ENCODE results near the gene TMEM205.

Gene TMEM205

DNA sequence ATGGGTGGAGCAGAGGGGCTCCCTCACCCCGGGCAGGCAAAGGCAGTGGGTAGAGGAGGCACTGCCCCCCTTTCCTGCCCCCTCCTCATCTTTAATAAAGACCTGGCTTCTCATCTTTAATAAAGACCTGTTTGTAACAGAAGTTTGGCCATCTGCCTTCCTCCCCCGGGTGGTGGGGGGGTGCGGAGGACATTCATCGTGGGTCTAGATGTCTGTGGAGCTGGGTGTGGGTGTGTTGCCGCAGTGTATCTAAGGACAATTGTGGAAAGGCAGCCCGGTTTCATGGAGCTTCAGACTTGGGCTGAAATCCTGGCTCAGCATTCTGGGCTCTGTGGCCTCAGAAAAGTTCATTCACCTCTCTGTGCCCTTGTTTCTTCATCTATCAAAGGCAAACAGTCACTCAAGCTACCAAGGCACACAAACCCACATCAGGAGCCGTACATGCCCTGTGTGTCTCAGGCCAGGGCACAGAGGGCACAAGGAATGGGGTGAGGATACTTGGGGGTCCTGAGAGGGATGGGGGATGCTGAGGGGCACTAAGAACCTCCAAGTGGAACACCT is 19.6 kb upstream of the TMEM205 start:
- TF ChIP-seq, protein P1, sequence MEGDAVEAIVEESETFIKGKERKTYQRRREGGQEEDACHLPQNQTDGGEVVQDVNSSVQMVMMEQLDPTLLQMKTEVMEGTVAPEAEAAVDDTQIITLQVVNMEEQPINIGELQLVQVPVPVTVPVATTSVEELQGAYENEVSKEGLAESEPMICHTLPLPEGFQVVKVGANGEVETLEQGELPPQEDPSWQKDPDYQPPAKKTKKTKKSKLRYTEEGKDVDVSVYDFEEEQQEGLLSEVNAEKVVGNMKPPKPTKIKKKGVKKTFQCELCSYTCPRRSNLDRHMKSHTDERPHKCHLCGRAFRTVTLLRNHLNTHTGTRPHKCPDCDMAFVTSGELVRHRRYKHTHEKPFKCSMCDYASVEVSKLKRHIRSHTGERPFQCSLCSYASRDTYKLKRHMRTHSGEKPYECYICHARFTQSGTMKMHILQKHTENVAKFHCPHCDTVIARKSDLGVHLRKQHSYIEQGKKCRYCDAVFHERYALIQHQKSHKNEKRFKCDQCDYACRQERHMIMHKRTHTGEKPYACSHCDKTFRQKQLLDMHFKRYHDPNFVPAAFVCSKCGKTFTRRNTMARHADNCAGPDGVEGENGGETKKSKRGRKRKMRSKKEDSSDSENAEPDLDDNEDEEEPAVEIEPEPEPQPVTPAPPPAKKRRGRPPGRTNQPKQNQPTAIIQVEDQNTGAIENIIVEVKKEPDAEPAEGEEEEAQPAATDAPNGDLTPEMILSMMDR (IDR thresholded peaks at IDR 0.05; ENCODE audit: extremely low read depth, missing control alignments): no peak
- peak; percentile 6 for DNase-seq (ENCODE audit: low spot score)

DNA sequence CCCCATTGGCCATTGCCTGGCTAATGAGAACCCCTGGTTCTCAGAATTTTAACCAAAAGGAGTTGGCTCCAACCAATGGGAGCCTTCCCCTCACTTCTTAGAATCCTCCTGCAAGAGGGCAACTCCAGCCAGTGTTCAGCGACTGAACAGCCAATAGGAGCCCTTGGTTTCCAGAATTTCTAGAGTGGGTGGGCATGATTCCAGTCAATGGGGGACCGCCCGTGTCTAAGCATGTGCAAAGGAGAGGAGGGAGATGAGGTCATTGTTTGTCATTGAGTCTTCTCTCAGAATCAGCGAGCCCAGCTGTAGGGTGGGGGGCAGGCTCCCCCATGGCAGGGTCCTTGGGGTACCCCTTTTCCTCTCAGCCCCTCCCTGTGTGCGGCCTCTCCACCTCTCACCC is 18.9 kb upstream of the TMEM205 start:
- peak; percentile 7 for DNase-seq (ENCODE audit: low spot score)
- TF ChIP-seq, protein P1 (IDR thresholded peaks at IDR 0.05; ENCODE audit: extremely low read depth, missing control alignments): no peak

DNA sequence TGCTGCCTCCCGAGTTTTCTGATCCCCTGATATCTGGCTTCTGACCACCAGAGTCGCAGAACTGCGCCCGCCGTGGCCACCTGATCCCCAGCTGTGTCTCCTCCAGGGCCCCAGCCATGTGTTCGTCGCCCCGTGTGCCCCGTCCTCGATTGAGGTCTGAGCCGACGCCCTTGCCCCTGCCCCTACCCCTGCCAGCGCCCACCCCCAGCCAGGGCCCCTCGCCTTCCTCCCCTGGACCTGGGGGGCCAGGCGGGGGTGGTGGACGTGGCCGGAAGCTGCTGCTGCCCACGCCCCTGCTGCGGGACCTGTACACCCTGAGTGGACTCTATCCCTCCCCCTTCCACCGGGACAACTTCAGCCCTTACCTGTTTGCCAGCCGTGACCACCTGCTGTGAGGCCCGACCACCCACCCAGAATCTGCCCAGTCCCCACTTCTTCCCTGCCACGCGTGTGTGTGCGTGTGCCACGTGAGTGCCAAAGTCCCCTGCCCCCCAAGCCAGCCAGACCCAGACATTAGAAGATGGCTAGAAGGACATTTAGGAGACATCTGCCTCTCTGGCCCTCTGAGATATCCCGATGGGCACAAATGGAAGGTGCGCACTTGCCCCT is 18.3 kb upstream of the TMEM205 start:
- peak; percentile 7 for DNase-seq (ENCODE audit: low spot score)
- TF ChIP-seq, protein P1 (IDR thresholded peaks at IDR 0.05; ENCODE audit: extremely low read depth, missing control alignments): no peak

DNA sequence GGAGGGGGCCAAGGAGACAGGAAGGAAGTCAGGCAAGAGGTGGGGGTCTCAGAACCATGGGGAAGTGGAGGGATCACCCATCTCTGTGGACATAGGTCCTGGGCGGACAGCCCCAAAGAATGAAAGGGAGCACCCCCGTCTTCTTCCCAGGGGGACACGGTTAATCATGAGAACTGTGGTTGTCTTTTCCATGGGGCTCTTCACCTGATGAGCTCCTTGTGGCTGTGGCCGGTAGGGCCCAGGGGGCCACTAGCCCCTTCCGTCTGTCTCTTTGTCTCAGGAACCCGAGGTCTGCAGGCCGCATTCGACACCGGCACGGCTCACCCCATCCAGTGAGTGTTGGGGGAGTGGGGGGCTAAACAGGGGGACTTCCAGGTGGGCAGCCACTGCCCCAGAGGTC is 17.8 kb upstream of the TMEM205 start:
- DNase-seq (ENCODE audit: low spot score): no peak
- TF ChIP-seq, protein P1 (IDR thresholded peaks at IDR 0.05; ENCODE audit: extremely low read depth, missing control alignments): no peak

DNA sequence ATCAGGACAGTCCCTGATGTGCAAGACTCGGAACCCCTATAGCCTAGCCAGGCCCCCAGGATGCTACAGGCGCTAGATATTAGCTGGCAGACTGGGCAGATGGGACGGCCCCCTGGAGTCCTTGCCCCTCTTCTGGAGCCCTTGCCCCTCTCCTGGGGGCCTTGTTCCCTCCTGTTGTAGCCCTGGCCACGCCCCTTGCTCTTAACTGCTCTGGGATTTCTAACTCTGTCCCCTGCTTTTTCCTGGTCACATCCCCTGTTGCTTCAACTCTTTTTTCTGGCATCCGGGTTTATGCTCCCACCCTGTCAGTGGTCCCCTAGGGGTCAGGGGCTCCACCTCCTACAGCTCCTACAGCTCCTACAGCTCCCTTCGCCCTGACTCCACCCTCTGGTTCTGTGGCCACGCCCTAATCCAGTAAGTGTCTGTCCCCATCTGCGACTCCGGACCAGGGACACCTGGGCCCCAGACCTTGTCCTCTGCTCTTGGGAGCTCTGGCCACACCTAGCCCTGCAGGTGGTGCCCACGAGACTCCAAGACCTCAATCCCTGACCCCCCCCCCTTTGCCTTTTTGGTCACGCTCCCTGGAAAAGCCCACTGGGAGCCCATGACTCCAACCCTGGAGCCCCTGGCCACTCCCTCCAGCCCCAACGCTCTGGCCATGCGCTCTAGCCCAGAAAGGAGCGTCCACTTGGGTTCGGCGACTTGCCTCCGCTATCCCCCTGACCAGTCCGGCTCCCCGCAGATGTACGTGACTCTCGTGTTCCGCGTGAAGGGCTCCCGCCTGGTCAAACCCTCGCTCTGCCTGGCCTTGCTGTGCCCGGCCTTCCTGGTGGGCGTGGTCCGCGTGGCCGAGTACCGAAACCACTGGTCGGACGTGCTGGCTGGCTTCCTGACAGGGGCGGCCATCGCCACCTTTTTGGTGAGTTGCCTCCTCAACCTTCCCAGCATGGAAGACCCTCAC is 16.0 kb upstream of the TMEM205 start:
- peak; percentile 36 for DNase-seq (ENCODE audit: low spot score)
- TF ChIP-seq, protein P1 (IDR thresholded peaks at IDR 0.05; ENCODE audit: extremely low read depth, missing control alignments): no peak

DNA sequence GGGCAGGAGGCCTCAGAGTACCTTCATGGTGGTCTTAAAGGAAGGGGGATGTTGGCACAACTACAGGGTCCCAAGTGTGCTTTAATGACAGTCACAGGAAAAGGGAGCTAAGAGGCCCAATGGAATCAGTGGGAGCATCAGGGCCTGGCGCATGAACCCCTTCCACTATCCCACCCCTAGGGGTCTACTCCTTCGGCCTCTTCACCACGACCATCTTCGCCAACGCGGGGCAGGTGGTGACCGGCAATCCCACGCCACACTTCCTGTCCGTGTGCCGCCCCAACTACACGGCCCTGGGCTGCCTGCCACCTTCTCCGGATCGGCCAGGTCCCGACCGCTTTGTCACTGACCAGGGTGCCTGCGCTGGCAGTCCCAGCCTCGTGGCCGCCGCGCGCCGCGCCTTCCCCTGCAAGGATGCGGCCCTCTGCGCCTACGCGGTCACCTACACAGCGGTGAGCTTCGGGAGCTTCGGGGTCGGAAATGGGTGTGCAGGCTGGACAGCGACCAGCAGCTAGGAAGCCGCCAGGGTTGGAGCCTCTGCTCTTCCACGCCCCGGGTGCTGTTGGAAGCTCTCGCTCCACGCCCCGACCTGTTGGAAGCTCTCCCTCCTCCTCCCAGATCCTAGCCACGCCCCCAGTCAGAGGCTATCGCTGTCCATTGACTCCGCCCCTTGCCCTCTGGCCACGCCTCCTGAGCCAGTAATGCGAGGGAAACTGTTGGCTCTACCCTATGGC is 15.1 kb upstream of the TMEM205 start:
- TF ChIP-seq, protein P1 (IDR thresholded peaks at IDR 0.05; ENCODE audit: extremely low read depth, missing control alignments): no peak
- no peak for DNase-seq (ENCODE audit: low spot score)

All from GM20000 (cell line).